Iris pigment epithelial cell (primary cell): ENCODE results near the gene CCDC126.
A peak's percentile ranks its signal among the peaks of the same experiment; 100 is the strongest.
"Not testable (repeated sequence)": the region's sequence is repeated elsewhere in the genome, so short reads cannot be mapped to it uniquely, and the experiment has no call there.

Experiments used
- DNase-seq: peaks from one replicate; pipeline ENCODE4 v3.0.0-alpha.2; 2011; ENCODE audit warnings: low read depth

Gene CCDC126

DNA sequence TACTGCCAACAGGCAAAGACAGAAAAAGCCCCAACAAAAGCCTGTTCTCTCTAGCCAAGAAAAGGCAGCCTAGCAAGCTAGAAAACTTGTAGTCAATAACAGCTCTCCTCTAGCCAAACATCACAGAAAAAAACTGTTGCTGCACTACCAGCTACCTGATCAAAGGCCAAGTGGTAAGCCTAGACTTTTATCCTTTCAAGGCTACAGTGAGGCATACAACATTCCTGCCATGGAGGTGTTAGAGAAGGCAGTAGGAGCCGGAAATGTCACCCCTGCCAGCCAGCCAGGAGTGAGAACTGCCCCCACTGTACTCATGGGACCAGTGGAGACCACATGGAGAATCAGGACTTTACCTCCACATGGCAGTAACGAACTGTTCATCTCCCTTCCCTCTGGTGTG is 31.2 kb downstream of the CCDC126 start:
- DNase-seq: no peak

DNA sequence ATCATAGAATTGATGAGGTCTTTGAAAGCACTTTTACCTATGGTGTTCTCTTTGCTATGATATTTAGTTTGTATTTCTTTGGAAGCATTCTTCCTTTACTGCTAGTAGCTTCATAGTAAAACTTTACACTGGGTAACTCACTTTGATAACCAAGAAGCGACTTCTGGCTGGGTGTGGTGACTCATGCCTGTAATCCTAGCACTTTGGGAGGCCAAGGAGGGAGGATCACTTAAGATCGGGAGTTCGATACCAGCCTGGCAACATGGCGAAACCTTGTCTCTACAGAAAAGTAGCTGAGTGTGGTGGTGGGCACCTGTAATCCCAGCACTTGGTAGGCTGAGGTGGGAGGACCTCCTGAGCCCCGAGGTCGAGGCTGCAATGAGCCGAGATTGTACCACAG is 36.2 kb downstream of the CCDC126 start:
- DNase-seq: no peak

DNA sequence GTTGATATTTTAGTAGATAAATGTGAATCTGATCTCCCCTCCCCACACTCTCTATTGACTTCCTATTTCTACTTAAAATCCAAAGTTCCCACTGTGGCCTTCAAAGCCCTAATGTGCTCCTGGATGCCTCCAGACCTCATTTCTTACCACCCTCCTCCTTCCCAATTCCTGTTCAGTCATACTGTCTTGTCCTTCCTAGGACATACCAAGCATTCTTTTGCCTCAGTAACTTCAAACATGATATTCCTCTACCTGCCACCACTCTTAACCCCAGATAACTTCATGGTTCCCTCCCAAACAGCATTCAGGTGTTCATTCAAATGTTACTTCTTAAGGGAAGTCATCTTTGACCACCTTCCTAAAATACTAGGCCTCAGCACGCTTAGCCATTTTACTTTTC is 48.6 kb downstream of the CCDC126 start:
- no peak for DNase-seq

DNA sequence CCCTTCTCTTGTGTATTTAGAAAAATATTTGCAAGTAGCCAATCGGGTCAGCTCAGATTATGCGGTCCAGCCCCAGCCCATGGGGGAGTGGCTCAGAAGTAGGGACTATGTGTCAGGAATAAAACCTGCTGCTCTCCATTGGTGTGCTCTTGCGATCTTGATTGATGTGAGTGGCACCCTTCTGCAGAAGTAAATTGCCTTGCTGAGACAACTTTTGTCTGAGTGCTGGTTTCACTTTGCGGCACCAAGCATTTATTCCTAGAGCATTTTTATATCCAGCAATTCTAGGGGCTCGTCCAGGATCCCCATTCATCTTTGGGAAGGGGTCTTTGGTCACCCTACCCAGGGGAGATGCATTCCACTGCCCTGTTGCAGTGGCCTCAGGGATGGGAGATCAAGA is 56.8 kb downstream of the CCDC126 start:
- no peak for DNase-seq

DNA sequence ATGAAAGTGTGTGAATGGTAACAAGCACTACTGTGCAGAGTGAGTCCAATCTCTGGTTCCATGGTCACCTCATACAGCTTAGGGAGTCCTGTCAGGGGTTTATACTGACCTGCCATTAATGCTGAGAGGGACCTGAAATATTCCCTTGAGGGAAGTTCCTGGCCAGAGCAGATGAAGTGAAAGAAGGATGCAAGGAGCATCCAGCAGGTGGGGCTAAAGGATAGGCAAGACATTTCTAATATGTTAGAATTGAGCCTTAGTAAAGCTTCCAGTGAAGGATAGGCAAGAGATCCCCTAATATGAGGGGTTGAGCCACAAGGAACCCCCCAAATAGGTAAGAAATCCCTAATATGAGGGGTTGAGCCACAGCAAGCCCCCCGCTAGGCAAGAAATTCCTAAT is 57.3 kb downstream of the CCDC126 start:
- DNase-seq: peak; percentile 29

DNA sequence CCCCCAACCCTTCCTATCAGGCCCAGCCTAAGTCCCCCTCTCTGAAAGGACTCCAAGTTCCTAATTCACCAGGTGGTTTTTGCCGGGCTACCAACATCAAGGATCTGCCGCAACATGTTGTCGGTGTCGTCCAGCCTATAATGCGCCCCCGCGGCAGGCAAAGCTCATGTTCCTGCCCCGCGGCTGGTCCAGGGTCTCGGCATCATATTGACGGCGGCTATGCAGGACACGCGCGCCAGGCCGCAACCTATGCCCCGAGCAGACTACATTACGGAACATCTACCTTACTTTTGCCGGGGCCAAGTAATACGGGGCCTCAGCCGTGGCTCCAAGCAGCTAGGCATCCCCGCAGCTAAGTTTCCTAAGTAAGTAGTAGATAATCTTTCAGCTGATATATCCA is 58.3 kb downstream of the CCDC126 start:
- DNase-seq: no peak

DNA sequence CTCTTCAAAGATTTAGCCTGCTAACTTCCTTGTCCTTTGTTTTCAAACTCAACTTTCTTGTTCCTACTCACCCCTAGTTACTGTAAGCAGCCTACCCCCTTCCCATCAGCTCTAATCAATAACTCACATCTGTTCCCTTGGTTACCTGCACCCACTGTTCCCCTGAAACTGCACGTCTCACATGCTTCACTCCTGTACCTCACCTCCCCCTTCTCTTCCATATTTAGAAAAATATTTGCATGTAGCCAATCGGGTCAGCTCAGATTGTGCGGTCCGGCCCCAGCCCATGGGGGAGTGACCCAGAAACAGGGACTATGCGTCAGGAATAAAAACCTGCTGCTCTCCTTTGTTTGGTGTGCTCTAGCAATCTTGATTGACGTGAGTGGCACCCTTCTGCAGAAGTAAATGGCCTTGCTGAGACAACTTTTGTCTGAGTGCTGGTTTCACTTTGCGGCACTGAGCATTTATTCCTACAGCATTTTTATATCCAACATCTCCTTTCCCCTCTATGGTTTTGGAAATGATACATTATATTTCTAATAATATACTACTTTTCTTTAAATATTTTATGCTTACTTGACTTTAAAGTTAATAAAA is 61.7 kb downstream of the CCDC126 start:
- no peak for DNase-seq

DNA sequence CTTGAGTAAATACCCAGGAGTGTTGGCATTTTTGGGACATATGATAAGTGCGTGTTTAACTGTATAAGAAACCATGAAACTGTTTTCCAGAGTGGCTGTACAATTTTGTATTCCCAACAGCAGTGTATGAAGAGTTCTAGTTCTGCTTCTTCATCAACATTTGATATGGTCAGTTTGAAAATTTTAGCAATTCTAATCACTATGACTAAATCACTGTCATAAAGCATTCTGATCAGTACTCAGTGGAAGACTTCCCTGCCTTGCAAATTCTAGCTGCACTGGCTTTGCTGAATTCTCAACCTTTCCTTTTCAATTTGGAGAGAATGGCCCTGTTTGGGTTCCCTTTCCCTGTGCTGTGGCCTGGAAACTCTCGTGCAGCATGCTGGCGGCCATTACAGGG is 64.2 kb downstream of the CCDC126 start:
- no peak for DNase-seq

DNA sequence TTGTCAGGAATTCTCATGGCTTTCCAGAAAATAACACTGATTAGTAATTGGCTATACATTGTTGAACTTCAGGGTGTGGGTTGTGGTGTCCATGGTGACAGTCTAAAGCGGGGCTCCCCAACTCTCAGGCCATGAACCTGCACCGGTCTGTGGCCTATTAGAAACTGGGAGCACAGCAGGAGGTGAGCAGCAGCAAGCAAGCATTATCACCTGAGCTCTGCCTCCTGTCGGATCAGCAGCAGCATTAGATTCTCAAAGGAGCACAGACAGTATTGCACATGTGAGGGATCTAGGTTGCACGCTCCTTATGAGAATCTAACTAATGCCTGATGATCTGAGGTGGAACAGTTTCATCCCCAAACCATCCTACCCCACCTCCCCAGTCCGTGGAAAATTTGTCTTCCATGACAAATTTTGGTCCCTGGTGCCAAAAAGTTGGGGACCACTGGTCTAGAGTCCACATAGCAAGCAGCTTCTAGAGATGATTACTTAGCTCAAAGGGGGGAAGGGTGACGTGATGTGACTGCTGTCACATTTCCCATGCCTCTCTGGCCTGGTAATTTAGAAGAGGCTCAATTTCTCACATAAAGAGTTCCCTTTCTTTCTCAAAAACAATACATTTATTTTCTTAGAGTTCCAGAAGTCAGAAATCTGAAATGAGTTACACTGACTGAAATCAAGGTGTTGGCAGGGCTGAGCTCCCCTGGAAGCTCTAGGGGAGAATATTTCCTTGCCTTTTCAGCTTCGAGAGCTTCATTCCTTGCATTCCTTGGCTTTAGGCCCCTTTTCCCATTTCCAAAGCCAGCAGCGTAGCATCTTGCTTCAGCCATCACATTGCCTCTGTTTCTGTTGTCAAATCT is 65.2 kb downstream of the CCDC126 start:
- DNase-seq: peak; percentile 10

DNA sequence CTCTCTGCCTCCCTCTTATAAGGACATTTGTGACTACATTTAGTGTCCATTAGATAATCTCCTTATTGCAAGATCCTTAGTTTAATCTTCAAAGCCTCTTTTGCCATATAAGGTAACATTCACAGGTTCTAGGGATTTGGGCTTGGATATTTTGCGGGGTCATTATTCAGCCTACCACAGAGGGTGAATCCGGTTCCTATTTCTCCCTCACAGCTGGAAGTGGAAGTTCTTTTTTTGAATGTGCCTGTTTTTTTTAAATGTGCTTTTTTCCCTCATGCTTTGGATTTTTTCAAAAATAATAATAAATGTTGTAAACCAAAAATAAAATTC is 65.8 kb downstream of the CCDC126 start:
- no peak for DNase-seq

DNA sequence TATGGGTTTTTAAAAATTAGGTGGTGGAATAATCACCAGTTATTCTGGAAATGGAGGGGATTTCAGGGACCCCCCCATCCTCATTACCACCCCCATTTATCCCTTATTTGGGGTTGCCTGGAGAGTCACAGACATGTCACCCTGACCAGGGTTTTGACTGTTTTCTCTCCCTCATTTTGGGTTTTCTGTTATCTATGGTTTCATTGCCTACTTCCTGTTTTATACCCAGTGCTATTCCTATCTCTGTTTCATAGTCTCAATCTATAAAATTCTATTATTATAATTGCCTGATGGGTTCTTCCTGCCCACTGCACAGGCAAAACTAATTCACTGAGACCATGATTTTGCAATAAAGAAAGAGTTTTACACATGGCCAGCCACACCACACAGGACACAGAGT is 66.9 kb downstream of the CCDC126 start:
- DNase-seq: no peak

DNA sequence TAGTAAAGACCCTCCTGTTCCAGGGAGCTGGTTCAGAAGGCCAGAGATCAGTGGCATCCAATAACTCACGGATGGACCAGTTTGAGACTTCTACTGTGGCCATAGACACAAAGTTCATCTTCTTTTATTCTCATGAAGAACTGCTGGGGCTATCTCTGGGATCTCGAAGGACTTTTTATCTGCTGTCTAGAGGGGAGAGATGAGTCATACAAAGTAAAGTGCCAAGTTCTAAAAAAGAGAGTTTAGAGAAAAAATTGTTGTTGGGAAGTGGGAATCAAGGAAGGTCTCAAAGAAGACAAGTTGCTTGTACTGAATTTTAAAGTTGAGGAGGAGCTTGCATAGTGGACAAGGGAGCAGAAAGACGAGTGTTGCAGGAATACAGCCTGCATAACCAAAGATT is 74.9 kb downstream of the CCDC126 start:
- peak; percentile 26 for DNase-seq

DNA sequence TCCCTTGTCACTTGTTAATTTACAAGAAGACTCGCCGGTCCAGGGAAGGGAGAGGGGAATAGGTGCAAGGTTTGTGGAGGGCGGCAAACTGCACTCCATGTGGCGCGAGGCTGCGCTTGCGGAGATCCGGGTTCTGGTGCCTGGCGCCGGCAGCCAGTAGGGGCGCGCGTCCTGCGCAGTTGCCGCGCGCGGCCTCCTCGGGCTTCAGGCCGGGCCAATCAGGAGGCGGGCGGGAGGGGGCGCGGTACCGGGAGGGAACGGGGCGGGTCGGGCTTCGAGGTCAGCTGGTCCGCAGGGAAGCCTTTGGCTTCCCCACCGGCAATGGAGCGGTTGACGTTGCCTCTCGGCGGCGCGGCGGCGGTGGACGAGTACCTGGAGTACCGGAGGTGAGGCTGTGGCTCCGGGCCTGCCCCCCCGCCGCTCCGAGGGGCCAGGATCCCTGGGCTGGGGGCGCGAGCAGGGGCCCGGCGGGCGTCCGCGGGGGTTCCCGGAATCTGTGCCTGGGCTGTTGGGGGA is 82.8 kb downstream of the CCDC126 start, which contains the start of gene FAM221A:
Gene FAM221A (plus strand): TSS at position 302 of the 516 bp plus-strand sequence. CDS start 20 bp downstream, at position 322.
- DNase-seq: peak; percentile 86

DNA sequence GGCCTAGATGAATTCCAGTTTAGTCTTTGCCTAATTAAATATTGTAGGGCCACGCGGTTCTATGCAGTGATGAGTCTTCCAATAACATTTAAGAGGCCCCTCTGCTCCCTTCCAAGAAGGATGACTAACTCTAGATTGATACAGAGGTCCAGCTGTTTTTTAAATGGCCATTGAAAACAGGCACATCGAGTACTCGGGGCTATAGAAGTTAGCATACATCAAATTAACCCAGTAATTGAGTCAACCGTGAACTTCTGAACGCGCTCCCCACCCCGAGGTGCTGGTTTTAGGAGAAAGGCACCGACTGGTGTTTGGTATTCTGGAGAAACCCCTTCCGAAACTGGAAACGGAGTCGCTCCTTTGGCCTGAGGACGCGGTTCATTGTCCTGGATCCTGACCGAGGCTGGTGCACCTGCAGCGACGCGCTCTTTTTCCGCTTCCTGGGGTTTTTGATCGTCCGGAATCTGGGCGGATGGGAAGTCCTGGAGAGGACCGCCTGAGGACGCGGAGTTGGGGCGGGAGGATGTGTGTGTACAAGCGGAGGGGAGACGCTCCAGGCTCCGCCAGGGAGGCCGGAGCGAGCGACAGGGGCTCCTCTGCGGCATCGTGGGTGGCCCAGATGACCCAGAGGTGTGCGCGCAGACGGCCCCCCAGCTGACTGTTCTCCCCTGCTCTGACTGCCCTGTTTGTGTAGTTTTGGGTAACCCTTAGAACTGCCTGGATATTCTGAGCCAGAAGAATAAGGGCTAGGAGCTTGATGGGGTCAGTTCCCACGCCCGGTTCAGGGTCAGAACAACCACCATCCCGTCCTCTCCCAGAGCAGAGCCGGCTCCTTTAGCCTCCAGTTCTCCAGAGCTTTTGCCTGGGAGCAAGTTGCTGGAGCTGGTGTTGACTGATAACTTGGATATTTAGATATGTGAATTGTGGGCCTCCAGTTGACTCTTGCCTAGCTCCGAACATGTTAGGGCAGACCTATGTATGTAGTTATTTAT is 83.5 kb downstream of the CCDC126 start:
- peak; percentile 62 for DNase-seq

DNA sequence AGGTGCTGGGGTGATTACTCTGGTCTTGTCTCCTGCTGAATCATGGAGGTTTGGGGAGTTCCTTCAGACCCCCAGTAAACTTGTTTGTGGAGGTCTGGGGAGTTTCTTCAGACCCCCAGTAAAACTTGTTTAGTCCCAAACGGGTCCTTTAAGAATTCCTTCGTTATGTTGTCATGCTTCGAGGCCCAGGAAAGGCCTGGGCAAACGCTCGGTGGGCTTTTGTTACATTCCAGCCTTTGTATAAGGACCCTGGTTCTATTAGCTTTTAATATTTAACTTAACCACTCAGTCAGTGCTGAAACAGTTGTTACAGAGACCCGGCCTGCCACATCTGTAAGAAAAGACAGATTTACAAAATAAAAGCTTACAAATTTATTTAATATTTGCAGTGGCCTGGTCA is 86.9 kb downstream of the CCDC126 start:
- not testable (repeated sequence) for DNase-seq

DNA sequence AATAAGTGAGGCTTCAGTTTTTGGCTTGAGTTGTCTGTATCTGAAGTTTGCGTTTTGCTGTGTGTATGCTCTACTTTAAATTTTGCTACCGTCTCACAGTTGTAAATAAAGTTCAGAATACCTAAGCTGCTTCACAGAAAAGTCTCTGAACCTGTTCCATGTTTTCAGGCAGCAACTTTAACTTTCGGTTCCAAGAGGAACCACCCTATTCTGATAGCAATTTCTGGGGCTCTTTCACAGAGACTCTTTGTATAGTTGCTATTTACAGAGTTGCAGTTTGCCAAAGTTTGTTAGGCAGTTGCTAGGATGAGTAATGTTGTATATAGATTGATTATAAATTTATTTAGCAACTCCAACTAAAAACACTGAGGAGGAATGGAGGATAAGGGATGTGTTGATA is 88.5 kb downstream of the CCDC126 start:
- DNase-seq: no peak

DNA sequence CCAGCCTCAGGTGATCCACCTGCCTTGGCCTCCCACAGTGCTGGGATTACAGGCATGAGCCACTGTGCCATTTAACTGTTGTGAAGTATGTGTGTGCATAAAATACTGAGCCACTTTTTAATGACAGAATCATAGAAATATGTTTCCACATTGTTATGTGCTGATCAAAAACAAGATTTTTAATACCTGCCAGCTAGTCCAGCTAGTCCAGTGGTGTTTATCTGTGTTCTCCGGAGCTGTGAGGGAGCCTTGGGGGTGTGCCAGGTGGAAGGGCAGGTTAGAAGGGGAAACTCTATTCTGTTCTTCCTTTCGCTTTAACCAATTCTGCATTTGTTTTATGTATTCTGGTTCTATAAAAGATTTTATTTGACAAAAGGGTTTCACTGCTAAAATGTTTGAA is 89.8 kb downstream of the CCDC126 start:
- DNase-seq: peak; percentile 24

DNA sequence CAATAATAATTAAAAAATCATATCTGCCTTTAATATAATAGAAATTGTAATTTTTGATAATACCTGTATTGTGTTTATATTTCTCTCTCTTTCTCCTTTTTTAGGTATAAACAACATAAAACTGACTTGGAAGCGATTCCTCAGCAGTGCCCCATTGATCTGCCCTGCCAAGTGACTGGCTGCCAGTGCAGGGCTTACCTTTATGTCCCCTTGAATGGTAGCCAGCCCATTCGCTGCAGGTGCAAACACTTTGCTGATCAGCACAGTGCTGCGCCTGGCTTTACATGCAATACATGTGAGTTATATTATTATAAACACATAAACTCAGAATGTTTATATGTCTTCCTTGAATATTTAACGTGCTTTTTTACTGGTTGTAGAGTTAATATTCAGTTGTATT is 92.0 kb downstream of the CCDC126 start:
- DNase-seq: no peak

DNA sequence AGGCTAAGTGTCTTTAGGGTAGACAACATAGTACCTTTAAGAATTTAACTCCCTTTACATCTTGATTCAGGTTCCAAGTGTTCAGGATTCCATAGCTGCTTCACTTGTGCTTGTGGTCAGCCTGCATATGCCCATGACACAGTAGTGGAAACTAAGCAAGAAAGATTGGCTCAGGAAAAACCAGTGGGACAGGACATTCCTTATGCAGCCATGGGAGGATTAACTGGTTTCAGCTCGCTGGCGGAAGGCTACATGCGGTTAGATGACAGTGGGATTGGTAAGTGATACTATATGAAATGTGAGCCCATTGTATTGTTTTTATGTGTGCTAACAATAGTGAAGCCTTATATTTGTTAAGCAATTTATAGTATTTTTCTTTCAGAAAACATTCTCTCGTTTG is 94.1 kb downstream of the CCDC126 start:
- DNase-seq: peak; percentile 65

DNA sequence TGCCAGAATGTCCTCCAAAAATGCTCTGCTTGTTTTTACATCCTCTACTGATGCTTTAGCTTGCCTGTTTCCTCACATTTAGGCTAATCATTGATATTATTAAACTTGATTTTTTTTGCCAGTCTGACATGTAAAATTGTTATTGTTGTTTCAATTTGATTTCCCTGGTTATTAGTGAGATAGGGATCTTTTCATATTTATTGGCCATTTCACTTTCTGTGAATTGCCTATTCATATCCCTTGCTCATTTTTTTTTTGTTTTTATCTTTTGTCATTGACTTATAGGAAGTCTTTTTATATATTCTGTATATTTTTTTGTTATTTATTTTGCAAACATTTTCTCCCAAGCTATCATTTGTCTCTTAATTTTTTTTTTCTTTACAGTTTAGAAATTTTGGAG is 96.0 kb downstream of the CCDC126 start:
- DNase-seq: no peak
